HUDEP-2 (cell line): ENCODE measurements around the gene DBNDD2.
A peak's percentile ranks its signal among the peaks of the same experiment; 100 is the strongest.

Experiments used
- DNase-seq, 76 experiments: peaks; one replicate each; lab custom pipeline; 2025; ENCODE audit not compliant: unreplicated experiment in 76 of 76; lab: John Stamatoyannopoulos, UW

The DBNDD2 gene

DNA sequence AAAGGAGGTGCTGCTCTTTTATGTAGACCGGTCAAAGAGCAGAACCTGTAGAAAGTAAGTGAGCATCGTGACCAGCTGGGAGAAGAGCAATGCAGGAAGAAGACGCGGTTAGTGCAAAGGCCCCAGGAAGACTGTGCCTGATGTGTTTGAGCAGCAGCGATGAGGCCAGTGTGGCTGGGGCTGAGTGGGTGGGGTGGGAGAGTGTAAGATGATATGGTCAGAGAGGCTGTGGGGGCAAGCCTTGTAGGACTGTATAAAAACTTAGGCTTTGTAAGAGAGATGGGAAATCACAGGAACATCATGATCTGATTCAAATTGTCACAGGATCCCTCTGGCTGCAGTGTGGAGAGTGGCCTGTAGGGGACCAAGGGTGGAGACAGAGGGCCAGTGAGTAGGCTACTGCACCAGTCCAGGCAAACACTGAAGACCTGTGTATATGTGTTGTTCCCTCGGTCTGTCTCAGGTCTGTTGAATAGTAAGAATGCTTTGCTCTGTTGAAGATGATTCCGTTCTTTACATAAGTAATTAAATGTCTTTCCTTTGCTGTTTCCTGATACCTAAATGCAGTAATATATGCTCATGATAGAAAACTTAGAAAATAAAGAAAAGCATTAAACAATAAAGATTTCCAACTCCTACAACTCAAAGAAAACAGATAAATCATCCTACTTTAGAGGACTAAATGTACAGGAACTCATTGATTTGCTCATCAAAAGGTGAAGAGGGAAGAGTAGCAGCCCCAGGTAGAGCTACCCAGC, 37.9 kb downstream of the DBNDD2 start:
- DNase-seq: peak in 41 of 76 experiments; percentile 2 to 60 (median 31)

DNA sequence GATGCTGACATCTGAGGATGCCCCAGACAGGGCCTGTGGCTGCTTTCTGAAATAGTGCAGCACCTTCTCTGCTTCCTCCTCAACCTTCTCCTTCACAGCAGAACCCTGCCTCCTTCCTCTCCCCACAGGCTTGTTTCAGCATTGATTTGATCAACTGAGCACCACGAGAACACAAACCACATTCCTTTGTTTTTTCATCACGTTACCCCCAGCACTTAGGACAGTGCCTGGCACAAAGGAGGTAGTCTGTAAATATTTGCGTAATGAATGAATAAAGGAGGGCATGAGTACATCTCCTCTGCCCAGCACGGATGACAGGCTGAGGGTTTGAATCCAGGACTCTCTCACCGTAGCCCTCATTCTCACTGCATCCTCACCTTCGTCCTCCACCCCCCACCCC, 40.2 kb downstream of the DBNDD2 start:
- no peak for DNase-seq

DNA sequence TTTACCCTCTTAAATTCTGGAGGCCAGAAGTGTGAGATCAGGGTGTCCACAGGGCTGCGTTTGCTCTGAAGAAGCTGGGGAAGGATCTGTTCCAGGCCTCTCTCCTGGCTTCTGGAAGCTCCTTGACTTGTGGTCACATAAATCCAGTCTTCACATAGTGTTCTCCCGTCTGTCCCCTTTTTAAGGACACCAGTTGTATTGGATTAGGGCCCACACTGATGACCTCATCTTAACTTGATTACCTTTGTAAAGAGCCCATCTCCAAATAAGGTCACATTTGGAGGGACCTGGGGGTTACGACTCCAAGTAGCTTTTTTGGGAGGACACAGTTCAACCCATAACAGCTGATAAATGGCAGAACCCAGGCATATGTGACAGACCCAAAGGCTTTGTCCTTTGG, 41.4 kb downstream of the DBNDD2 start:
- no peak for DNase-seq

DNA sequence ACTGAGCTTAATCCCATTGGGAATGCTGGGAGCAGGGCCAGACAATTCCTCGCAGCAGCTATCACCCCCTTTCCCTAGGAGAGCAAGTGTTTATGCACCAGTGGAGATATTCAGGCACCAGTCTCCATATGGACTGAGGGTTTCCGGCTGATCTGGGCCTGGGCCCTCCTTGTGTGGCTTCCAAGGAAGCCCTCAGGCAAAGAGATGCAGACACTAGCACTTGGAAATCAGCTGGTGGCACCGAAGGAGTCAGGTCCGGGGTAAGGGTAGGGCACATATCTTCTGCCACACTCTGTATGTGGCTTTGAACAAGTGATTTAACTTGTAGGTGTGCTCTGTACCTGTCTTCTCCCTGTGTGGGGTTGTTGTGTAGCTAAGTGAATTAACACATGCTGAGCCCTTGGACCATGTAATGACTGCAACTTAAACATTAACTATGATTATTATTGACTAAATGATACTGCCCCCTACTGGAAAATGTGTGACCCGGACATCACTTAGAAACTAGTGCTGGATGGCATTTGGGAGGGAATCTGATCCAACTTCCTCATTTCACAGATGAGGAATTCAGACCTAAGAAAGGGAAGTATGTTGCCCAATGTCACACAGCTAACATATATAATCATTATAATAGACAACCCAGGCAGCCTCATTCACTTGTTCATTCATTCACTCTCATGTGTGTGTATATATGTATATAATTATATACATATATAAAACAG, 42.2 kb downstream of the DBNDD2 start:
- DNase-seq: peak in 31 of 76 experiments; percentile 17 to 64 (median 46)

DNA sequence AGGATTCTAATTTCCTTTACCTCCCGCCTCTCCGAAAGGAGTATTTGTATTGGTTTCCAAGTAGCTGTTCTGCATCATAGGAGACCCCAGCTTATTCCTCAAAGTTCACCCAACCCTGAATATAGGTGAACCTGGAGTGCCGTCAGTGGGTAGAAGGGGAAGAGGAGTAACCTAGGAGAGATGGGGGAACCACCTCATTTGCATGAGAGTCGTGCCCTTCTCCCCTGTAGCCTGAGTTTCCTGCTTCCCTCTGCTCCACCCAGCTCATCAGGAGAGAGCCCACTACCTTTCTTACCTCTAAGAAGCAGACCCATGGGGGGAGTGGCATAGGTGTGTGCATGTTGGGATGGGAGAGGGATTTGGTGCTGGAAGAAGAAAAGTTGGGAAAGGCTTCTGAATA, 44.1 kb downstream of the DBNDD2 start:
- DNase-seq: no peak

DNA sequence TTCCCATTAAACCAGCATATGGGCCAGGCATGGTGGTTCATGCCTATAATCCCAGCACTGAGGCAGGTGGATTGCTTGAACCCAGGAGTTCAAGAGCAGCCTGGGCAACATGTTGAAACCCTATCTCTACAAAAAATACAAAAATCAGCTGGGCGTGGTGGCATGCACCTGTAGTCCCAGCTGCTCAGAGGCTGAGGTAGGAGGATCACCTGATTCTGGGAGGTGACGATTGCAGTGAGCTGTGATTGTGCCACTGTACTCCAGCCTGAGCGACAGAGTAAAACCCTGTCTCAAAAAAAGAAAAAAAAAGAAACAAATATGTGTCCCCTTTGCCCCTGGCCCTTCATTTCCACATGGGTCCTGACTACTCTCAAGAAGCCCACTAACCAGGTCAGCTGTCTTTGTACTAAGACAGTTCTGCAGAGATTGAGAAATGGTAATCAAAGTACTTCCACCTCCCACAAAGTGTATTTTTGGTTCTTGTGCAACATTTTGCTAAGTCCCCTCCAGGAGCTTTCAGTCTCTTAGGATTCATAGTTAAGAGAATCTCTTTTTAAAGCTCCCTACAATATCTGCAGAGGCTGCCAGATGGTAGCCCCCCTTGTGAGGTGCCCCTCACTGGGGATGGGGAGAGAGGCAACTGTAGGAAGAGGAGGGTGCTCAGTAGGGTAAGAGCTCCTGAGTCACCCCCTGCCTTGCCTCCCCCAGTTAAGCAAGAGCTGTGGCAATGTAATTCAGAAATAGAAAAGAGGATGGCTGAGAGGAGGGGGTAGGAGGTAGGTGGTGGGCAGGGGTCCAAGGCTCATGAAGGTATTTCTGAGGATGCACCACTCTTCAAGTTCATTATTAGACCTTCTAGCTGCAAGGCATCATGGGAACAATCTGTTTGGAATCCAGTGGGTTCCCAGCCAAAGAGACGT, 44.9 kb downstream of the DBNDD2 start:
- DNase-seq: no peak

- DNase-seq: peak in 16 of 76 experiments; percentile 1 to 23 (median 12)
Observed at GRCh38 chr20:45456632-45457031, 48.5 kb downstream of the DBNDD2 start.

GRCh38 chr20:45459606-45460005, 51.5 kb downstream of the DBNDD2 start:
- DNase-seq: no peak
